ENCODE measurements around the gene ARHGAP26. TPM values are rescaled to one million over a fixed set of nuclear protein-coding genes. Genes with fewer than 3 reads are reported as not detected.

Gene ARHGAP26
- total RNA-seq, 4 donors from 2014 or later = 22.3 to 40.7 (median 28.2) TPM

- Histone ChIP-seq H3K4me3 (no peak overlapping the region), H3K27ac (replicated peaks in 1 of 4) (no peak overlapping the region), H3K36me3 (peaks cover 0 to 20% (median 3%) of the 10 kb centered on the region in 4 donors), H3K4me1 (peaks cover 32 to 37% (median 34%) of the 10 kb centered on the region in 4 donors), H3K27me3 (no peaks in the 10 kb centered on the region), H3K9me3 (no peaks in the 10 kb centered on the region)
- WGBS = 74% methylated on average over 8 of the region's 8 CpGs
- no peak for DNase-seq (ENCODE audit: extremely low spot score)
- no peak for TF ChIP-seq CTCF (IDR thresholded peaks at IDR 0.05)
- TF ChIP-seq EP300 (IDR thresholded peaks at IDR 0.05) = no peak
- no peak for TF ChIP-seq POLR2A (IDR thresholded peaks at IDR 0.05; ENCODE audit: low read depth)
- no peak for TF ChIP-seq POLR2AphosphoS5 (IDR thresholded peaks at IDR 0.05)
- intact Hi-C loops (cut with DNase I) = no loop called here
Observed at GRCh38 chr5:142881076-142881783, 111.1 kb downstream of the ARHGAP26 start.

GRCh38 chr5:142881784-142882126, 111.6 kb downstream of the ARHGAP26 start:
- Histone ChIP-seq H3K4me3 (no peak overlapping the region), H3K27ac (replicated peaks in 1 of 4) (no peak overlapping the region), H3K36me3 (peaks cover 0 to 20% (median 3%) of the 10 kb centered on the region in 4 donors), H3K4me1 (peaks cover 32 to 41% (median 34%) of the 10 kb centered on the region in 4 donors), H3K27me3 (no peaks in the 10 kb centered on the region), H3K9me3 (no peaks in the 10 kb centered on the region)
- 64% methylated on average over 3 of the region's 3 CpGs for WGBS
- no peak for DNase-seq (ENCODE audit: extremely low spot score)
- no peak for TF ChIP-seq POLR2A (IDR thresholded peaks at IDR 0.05; ENCODE audit: low read depth)
- TF ChIP-seq CTCF (IDR thresholded peaks at IDR 0.05) = no peak
- no peak for TF ChIP-seq EP300 (IDR thresholded peaks at IDR 0.05)
- intact Hi-C loops (cut with DNase I) = no loop called here

GRCh38 chr5:142883025-142883424, 112.8 kb downstream of the ARHGAP26 start:
- TF ChIP-seq CTCF (IDR thresholded peaks at IDR 0.05) = no peak
- peak in 1 of 2 donors; percentile 42 for TF ChIP-seq POLR2AphosphoS5 (IDR thresholded peaks at IDR 0.05)
- no peaks in the 10 kb centered on the region for H3K9me3 ChIP-seq
- peaks cover 32 to 45% (median 34%) of the 10 kb centered on the region in 4 donors for H3K4me1 ChIP-seq
- H3K36me3 ChIP-seq = peaks cover 0 to 20% (median 3%) of the 10 kb centered on the region in 4 donors
- intact Hi-C loops (cut with DNase I) = no loop called here
- DNase-seq (ENCODE audit: extremely low spot score) = no peak
- H3K4me3 ChIP-seq = no peak overlapping the region
- peak overlapping the region in 1 of 4 donors; percentile 12 for H3K27ac ChIP-seq (replicated peaks in 1 of 4)
- no peaks in the 10 kb centered on the region for H3K27me3 ChIP-seq
- 74% methylated on average over 2 of the region's 2 CpGs for WGBS

DNA sequence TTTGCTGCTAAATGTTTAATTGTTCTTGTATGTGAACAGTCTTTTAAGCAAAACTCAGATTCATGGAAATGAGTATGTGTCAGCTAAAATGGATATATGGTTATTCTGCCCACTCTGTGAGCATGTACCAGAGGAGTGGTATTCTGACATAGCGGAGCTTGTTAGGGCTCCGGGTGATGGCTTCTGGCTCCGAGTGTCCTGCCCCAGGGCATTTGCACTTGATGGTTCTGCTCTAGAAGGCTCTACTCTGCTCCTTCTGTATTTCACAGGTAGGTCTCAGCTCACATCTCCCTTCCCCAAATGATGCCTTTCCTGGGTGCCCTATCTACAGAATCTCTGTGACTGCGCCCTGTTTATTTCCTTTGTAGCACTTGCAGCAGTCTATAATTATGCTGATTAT, 113.3 kb downstream of the ARHGAP26 start:
- H3K4me1 ChIP-seq = peaks cover 36 to 47% (median 38%) of the 10 kb centered on the region in 4 donors
- H3K27ac ChIP-seq (replicated peaks in 1 of 4) = no peak overlapping the region
- H3K36me3 ChIP-seq = peaks cover 0 to 20% (median 3%) of the 10 kb centered on the region in 4 donors
- WGBS = 90% methylated on average over 4 of the region's 4 CpGs
- H3K27me3 ChIP-seq = no peaks in the 10 kb centered on the region
- no peak overlapping the region for H3K4me3 ChIP-seq
- TF ChIP-seq EP300 (IDR thresholded peaks at IDR 0.05) (no peak), CTCF (IDR thresholded peaks at IDR 0.05) (no peak), POLR2A (IDR thresholded peaks at IDR 0.05; ENCODE audit: low read depth) (no peak), POLR2AphosphoS5 (IDR thresholded peaks at IDR 0.05) (no peak)
- intact Hi-C loops (cut with DNase I) = no loop called here
- DNase-seq (ENCODE audit: extremely low spot score) = no peak
- no peaks in the 10 kb centered on the region for H3K9me3 ChIP-seq

GRCh38 chr5:142884029-142884428, 113.9 kb downstream of the ARHGAP26 start:
- no peak for DNase-seq (ENCODE audit: extremely low spot score)
- Histone ChIP-seq H3K27ac (replicated peaks in 1 of 4) (no peak overlapping the region), H3K4me3 (no peak overlapping the region), H3K36me3 (peaks cover 0 to 20% (median 3%) of the 10 kb centered on the region in 4 donors), H3K4me1 (peaks cover 41 to 51% (median 43%) of the 10 kb centered on the region in 4 donors), H3K9me3 (no peaks in the 10 kb centered on the region), H3K27me3 (no peaks in the 10 kb centered on the region)
- no peak for TF ChIP-seq POLR2A (IDR thresholded peaks at IDR 0.05; ENCODE audit: low read depth)
- no peak for TF ChIP-seq EP300 (IDR thresholded peaks at IDR 0.05)
- no peak for TF ChIP-seq CTCF (IDR thresholded peaks at IDR 0.05)
- TF ChIP-seq POLR2AphosphoS5 (IDR thresholded peaks at IDR 0.05) = no peak
- WGBS = 74% methylated on average over 3 of the region's 3 CpGs
- intact Hi-C loops (cut with DNase I) = no loop called here
